MM.1S (cell line): ENCODE measurements around the gene ATP2A2.

Experiments
- DNase-seq: peaks from one replicate; pipeline ENCODE4 v3.0.0-alpha.2; 2015
- H2AFZ ChIP-seq: fragments of 300-600 bp; sonication (generic); 2 replicates; pipeline ENCODE4 v1.6.0; 2016; ENCODE audit warnings: antibody characterized with exemption, low read length
- H3F3A ChIP-seq: fragments of 300-600 bp; sonication (generic); 2 replicates; pipeline ENCODE4 v1.6.1; 2016; ENCODE audit warnings: mild to moderate bottlenecking, antibody characterized with exemption, low read length, moderate library complexity, mixed read lengths; ENCODE audit not compliant: insufficient read depth
- H3K27ac ChIP-seq: fragments of 300-600 bp; sonication (generic); 2 replicates; pipeline ENCODE4 v1.5.1; 2016; ENCODE audit warnings: mild to moderate bottlenecking, low read length
- H3K27me3 ChIP-seq: fragments of 300-600 bp; sonication (generic); replicated peaks from 2 replicates; pipeline ENCODE4 v1.6.0; 2016; ENCODE audit warnings: low read length; ENCODE audit not compliant: insufficient read depth
- H3K36me3 ChIP-seq: fragments of 300-600 bp; sonication (generic); replicated peaks from 2 replicates; pipeline ENCODE4 v1.6.1; 2016; ENCODE audit warnings: mild to moderate bottlenecking, low read length, mixed read lengths; ENCODE audit not compliant: insufficient read depth
- H3K4me1 ChIP-seq: fragments of 300-600 bp; sonication (generic); 2 replicates; pipeline ENCODE4 v1.6.1; 2016; ENCODE audit warnings: low read length, mixed read lengths
- H3K4me2 ChIP-seq: fragments of 300-600 bp; sonication (generic); 2 replicates; pipeline ENCODE4 v1.6.0; 2016; ENCODE audit warnings: low read depth, low read length
- H3K4me3 ChIP-seq: fragments of 300-600 bp; sonication (generic); 2 replicates; pipeline ENCODE4 v1.5.1; 2016; ENCODE audit warnings: low read length, mixed read lengths
- H3K79me2 ChIP-seq: fragments of 300-600 bp; sonication (generic); 2 replicates; pipeline ENCODE4 v1.6.1; 2016; ENCODE audit warnings: mixed run types, low read length, mixed read lengths
- H3K9ac ChIP-seq: fragments of 300-600 bp; sonication (generic); 2 replicates; pipeline ENCODE4 v1.6.1; 2016; ENCODE audit warnings: low read length, mixed read lengths
- H3K9me2 ChIP-seq: fragments of 300-600 bp; sonication (generic); replicated peaks from 2 replicates; pipeline ENCODE4 v1.6.1; 2016; ENCODE audit warnings: mild to moderate bottlenecking, low read length, mixed read lengths; ENCODE audit not compliant: insufficient read depth
- H3K9me3 ChIP-seq: fragments of 300-600 bp; sonication (generic); replicated peaks from 2 replicates; pipeline ENCODE4 v1.6.1; 2016; ENCODE audit warnings: mild to moderate bottlenecking, low read length, mixed read lengths; ENCODE audit not compliant: insufficient read depth
- H4K20me1 ChIP-seq: fragments of 300-600 bp; sonication (generic); 2 replicates; pipeline ENCODE4 v1.6.1; 2016; ENCODE audit warnings: mild to moderate bottlenecking, low read length, moderate library complexity, mixed read lengths; ENCODE audit not compliant: insufficient read depth
- EZH2 ChIP-seq: fragments of 300-600 bp; sonication (generic); optimal IDR thresholded peaks from 2 replicates; pipeline ENCODE3; 2017; ENCODE audit warnings: low read depth, mild to moderate bottlenecking, antibody characterized with exemption, low read length, mixed read lengths
- EZH2phosphoT487 ChIP-seq: fragments of 300-600 bp; sonication (generic); IDR thresholded peaks from 2 replicates; pipeline ENCODE4 v1.6.1; 2018; ENCODE audit warnings: antibody characterized with exemption, low read length
- TF ChIP-seq, protein P1 (sequence below): fragments of 300-600 bp; sonication (generic); IDR thresholded peaks from 2 replicates; pipeline ENCODE4 v1.5.1; 2016; ENCODE audit warnings: antibody characterized with exemption, low read length, mixed read lengths

ATP2A2 gene

DNA sequence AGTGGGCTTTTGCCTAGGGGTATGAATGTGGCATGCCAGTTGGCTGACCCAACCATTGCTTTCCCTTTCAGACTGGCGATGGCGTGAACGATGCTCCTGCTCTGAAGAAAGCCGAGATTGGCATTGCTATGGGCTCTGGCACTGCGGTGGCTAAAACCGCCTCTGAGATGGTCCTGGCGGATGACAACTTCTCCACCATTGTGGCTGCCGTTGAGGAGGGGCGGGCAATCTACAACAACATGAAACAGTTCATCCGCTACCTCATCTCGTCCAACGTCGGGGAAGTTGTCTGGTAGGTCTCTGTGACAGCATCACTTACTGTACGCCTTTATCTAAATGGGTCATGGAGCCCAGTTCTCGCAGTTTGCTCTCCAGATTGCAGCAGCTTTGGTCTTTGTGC, 61.1 kb downstream of the ATP2A2 start:
- H3K27me3 ChIP-seq = no peaks in the 10 kb centered on the region
- H3K9me3 ChIP-seq = no peaks in the 10 kb centered on the region
- no peak for DNase-seq
- no peak overlapping the region for H3K9ac ChIP-seq
- H3K4me1 ChIP-seq = no peaks in the 10 kb centered on the region
- H3K79me2 ChIP-seq = no peaks in the 10 kb centered on the region
- H3K4me2 ChIP-seq = no peak overlapping the region
- no peaks in the 10 kb centered on the region for H3F3A ChIP-seq
- TF ChIP-seq, protein P1, sequence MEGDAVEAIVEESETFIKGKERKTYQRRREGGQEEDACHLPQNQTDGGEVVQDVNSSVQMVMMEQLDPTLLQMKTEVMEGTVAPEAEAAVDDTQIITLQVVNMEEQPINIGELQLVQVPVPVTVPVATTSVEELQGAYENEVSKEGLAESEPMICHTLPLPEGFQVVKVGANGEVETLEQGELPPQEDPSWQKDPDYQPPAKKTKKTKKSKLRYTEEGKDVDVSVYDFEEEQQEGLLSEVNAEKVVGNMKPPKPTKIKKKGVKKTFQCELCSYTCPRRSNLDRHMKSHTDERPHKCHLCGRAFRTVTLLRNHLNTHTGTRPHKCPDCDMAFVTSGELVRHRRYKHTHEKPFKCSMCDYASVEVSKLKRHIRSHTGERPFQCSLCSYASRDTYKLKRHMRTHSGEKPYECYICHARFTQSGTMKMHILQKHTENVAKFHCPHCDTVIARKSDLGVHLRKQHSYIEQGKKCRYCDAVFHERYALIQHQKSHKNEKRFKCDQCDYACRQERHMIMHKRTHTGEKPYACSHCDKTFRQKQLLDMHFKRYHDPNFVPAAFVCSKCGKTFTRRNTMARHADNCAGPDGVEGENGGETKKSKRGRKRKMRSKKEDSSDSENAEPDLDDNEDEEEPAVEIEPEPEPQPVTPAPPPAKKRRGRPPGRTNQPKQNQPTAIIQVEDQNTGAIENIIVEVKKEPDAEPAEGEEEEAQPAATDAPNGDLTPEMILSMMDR = no peak
- TF ChIP-seq EZH2phosphoT487 = no peak
- TF ChIP-seq EZH2 = no peak
- no peaks in the 10 kb centered on the region for H4K20me1 ChIP-seq
- no peaks in the 10 kb centered on the region for H3K9me2 ChIP-seq
- H3K27ac ChIP-seq = no peak overlapping the region
- H3K4me3 ChIP-seq = no peak overlapping the region
- peaks cover 3% of the 10 kb centered on the region; the same call in 1 of the 2 replicates for H3K36me3 ChIP-seq
- H2AFZ ChIP-seq = no peak overlapping the region

DNA sequence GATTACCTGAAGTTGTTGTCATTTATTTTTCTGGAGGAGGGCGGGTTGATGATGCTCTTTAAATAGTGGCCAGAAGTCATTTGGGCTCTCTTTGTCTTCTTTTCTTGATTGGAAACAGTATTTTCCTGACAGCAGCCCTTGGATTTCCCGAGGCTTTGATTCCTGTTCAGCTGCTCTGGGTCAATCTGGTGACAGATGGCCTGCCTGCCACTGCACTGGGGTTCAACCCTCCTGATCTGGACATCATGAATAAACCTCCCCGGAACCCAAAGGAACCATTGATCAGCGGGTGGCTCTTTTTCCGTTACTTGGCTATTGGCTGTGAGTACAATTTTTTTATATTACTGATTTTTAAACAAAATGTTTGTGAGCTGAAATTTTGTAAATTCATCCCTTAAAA, 62.1 kb downstream of the ATP2A2 start:
- no peak overlapping the region for H2AFZ ChIP-seq
- H3K27me3 ChIP-seq = no peaks in the 10 kb centered on the region
- no peaks in the 10 kb centered on the region for H3K4me1 ChIP-seq
- no peaks in the 10 kb centered on the region for H3K79me2 ChIP-seq
- TF ChIP-seq EZH2phosphoT487 (no peak), EZH2 (no peak)
- TF ChIP-seq, protein P1 = no peak
- peaks cover 3% of the 10 kb centered on the region; the same call in 1 of the 2 replicates for H3K36me3 ChIP-seq
- H3K9ac ChIP-seq = no peak overlapping the region
- no peak overlapping the region for H3K27ac ChIP-seq
- no peaks in the 10 kb centered on the region for H3K9me2 ChIP-seq
- no peaks in the 10 kb centered on the region for H3F3A ChIP-seq
- H4K20me1 ChIP-seq = no peaks in the 10 kb centered on the region
- H3K4me3 ChIP-seq = no peak overlapping the region
- DNase-seq = no peak
- no peak overlapping the region for H3K4me2 ChIP-seq
- H3K9me3 ChIP-seq = no peaks in the 10 kb centered on the region

DNA sequence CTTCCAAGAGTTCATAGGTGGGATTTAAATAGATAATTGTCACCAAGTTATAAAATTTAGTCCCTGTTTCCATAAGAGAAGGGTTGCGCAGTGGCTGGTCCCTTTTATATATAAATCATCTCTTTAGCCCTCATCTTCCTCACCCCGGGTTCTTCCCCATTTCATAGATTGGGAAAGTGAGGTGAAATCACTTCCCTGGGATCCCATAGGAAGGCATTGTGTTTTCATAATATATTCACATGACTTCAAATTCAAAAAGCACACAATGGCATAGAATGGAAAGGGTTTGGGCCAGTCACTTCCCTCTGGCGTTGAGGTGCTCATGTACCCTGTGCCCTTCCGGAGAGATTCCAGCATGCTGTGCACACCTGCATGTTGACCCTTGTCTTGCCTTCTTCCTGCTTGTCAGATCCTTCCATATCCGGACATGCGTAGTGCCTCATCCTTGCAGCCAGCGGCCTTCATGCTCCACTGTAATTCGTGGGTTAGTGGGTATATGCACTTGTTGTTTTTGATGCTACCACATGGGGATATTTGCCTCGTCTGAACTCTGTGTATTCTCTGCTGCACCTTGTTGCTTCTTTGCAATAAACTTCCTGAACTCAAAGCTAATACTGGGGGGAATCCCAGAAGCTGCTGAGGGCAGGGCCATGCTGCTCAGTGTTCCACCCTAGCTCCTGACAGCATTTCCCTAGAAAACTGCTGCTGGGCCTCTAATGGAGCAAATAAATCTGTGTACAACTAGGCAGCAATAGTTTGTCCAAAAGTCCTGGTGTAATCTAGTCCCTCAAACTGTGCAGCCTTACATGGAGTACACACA, 62.9 kb downstream of the ATP2A2 start:
- Histone ChIP-seq H3K27ac (no peak overlapping the region), H3K36me3 (peaks cover 3% of the 10 kb centered on the region; the same call in 1 of the 2 replicates), H3F3A (no peaks in the 10 kb centered on the region), H3K9me2 (no peaks in the 10 kb centered on the region), H3K4me3 (no peak overlapping the region), H3K79me2 (no peaks in the 10 kb centered on the region), H3K4me1 (no peaks in the 10 kb centered on the region), H3K9me3 (no peaks in the 10 kb centered on the region), H3K27me3 (no peaks in the 10 kb centered on the region), H4K20me1 (no peaks in the 10 kb centered on the region), H3K9ac (no peak overlapping the region), H3K4me2 (no peak overlapping the region), H2AFZ (no peak overlapping the region)
- no peak for TF ChIP-seq EZH2
- TF ChIP-seq, protein P1 = no peak
- no peak for TF ChIP-seq EZH2phosphoT487
- DNase-seq = no peak
